Colonic mucosa (tissue), 4 donors: ENCODE data around the gene TCERG1L. TPM values are rescaled to one million over a fixed set of nuclear protein-coding genes. Genes with fewer than 3 reads are reported as not detected.
"Not testable (repeated sequence)": the region's sequence is repeated elsewhere in the genome, so short reads cannot be mapped to it uniquely, and the experiment has no call there.

ENCODE experiments used
- DNase-seq: peaks from one replicate; pipeline ENCODE4 v3.0.0-alpha.2; 2020
- H3K27ac ChIP-seq: fragments of 200-600 bp; one replicate; pipeline ENCODE4 v1.8.0; 2021
- H3K27me3 ChIP-seq: fragments of 200-600 bp; one replicate; pipeline ENCODE4 v1.8.0; 2021
- H3K36me3 ChIP-seq: fragments of 200-600 bp; one replicate; pipeline ENCODE4 v1.8.0; 2021
- H3K4me1 ChIP-seq: fragments of 200-600 bp; one replicate; pipeline ENCODE4 v1.8.0; 2021; ENCODE audit warnings: mild to moderate bottlenecking
- H3K4me3 ChIP-seq: fragments of 200-600 bp; one replicate; pipeline ENCODE4 v1.8.0; 2021
- H3K9ac ChIP-seq, 2 donors: one replicate each; pipeline ENCODE4 v1.7.0; 2013; ENCODE audit warnings: control low read depth in 2 of 2, low read depth in 2 of 2, low read length in 2 of 2
- H3K9me3 ChIP-seq: fragments of 200-600 bp; one replicate; pipeline ENCODE4 v1.8.0; 2021
- intact Hi-C: fragments of 100-400 bp; cut with DNase I; formaldehyde crosslinking; loops from one replicate; pipeline ENCODE4 v1.14.1; 2022
- total RNA-seq, 2 donors: library from RNA; stranded (reverse); fragmentation: NEBNext Ultra II Directional in 1 of 2; extraction: Animal tissue kit (Norgen Biotek cat#: 25700) in 1 of 2; gene quantifications; one replicate each; pipeline ENCODE4 v1.2.1, GENCODE V29; 2021
- TF ChIP-seq, protein P1 (sequence below): fragments of 200-600 bp; IDR thresholded peaks from one replicate; pipeline ENCODE4 v1.8.0; 2022; ENCODE audit warnings: antibody characterized with exemption, mild to moderate bottlenecking
- donor health status: healthy.
- donor health status: DM: no; HTN: no; CAD: no.
- donor health status: DM: no; HTN: no; CAD: no.

The TCERG1L gene
- total RNA-seq, 2 donors from 2014 or later: not detected

- no peaks in the 10 kb centered on the region for H3K27me3 ChIP-seq
- no peak overlapping the region for H3K9ac ChIP-seq
- TF ChIP-seq, protein P1, sequence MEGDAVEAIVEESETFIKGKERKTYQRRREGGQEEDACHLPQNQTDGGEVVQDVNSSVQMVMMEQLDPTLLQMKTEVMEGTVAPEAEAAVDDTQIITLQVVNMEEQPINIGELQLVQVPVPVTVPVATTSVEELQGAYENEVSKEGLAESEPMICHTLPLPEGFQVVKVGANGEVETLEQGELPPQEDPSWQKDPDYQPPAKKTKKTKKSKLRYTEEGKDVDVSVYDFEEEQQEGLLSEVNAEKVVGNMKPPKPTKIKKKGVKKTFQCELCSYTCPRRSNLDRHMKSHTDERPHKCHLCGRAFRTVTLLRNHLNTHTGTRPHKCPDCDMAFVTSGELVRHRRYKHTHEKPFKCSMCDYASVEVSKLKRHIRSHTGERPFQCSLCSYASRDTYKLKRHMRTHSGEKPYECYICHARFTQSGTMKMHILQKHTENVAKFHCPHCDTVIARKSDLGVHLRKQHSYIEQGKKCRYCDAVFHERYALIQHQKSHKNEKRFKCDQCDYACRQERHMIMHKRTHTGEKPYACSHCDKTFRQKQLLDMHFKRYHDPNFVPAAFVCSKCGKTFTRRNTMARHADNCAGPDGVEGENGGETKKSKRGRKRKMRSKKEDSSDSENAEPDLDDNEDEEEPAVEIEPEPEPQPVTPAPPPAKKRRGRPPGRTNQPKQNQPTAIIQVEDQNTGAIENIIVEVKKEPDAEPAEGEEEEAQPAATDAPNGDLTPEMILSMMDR: no peak
- no peak overlapping the region for H3K4me3 ChIP-seq
- no peak overlapping the region for H3K27ac ChIP-seq
- intact Hi-C loops: no loop called here
- H3K36me3 ChIP-seq: no peaks in the 10 kb centered on the region
- no peak for DNase-seq
- H3K9me3 ChIP-seq: no peaks in the 10 kb centered on the region
- H3K4me1 ChIP-seq: no peaks in the 10 kb centered on the region
Observed at GRCh38 chr10:131176907-131177306, 134.6 kb downstream of the TCERG1L start.

DNA sequence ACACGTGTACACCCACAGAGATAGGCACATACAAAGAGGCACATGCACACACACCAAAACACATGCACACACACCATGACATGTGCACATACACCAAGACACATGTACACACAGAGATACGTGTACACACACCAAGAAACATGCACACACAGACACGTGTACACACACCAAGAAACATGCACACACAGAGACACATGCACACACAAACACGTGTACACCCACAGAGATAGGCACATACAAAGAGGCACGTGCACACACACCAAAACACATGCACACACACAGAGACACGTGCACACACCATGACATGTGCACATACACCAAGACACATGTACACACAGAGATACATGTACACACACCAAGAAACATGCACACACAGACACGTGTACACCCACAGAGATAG, 135.2 kb downstream of the TCERG1L start:
- intact Hi-C loops, H3K27ac ChIP-seq, H3K4me3 ChIP-seq, H3K9me3 ChIP-seq, DNase-seq, H3K4me1 ChIP-seq, H3K27me3 ChIP-seq, H3K36me3 ChIP-seq, H3K9ac ChIP-seq: not testable (repeated sequence)

DNA sequence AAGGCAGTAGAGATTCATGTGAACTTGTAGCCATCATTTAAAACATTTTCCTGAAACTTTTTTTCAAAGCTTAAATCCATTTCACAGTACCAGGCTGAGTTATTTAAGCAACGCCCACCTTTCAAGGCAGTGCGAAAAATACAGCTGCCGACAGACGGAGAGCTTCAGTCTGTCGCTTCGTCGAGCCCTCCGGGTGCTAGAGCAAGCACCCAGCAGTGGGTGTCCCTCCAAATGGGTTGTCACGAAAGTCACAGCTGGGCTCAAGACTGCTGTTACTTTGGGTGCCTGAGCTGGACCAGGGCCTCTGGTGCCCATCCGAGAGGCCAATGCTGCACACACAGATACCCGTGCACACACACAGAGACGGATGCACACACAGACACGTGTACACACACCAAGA, 135.6 kb downstream of the TCERG1L start:
- H3K4me3 ChIP-seq: no peak overlapping the region
- intact Hi-C loops: no loop called here
- no peak overlapping the region for H3K27ac ChIP-seq
- H3K9ac ChIP-seq: no peak overlapping the region
- no peak for DNase-seq
- no peaks in the 10 kb centered on the region for H3K9me3 ChIP-seq
- H3K36me3 ChIP-seq: no peaks in the 10 kb centered on the region
- TF ChIP-seq, protein P1: no peak
- H3K27me3 ChIP-seq: no peaks in the 10 kb centered on the region
- H3K4me1 ChIP-seq: no peaks in the 10 kb centered on the region

DNA sequence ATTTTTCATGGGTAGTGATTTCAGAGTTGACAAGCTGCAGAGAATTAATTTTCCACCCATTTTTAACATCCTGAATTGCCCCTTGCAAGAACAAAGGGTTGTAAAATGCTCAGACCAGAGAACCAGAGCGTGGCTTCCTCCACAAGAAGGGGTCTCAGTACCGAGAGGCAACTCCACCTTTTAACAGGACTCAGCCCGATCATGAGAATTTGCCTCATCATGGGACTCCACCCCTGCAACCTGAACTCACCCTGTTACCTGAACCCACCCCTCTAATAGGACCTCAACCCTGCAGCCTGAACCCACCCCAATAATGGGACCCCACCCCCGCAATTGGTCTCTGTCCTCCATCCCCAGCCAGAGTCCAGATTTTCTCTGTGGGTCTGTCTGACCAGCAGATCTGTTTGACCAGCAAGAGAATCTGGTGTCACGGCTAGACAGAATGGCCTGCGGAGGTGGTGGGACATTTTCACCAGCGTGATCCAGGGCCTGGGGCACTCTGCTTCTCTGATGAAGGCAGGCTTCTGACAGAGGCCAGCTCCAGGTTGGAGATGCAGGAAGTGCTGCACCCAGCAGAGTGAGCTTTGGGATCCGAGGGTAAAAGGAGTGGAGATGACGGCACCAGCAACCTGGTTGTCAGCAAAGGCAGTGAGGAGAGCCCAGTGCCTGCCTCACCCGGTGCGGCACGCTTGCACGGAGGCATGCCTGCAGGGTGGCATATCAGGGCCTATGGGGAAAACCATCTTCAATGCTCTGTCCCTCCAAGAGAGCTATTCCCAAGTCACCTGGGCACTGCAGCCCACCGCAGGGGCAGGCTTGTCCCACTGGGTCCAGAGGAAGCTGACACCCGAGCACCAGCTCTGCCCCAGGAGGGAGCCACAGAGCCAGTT, 136.6 kb downstream of the TCERG1L start:
- TF ChIP-seq, protein P1: no peak
- Histone ChIP-seq H3K9ac (no peak overlapping the region), H3K36me3 (no peaks in the 10 kb centered on the region), H3K4me1 (no peaks in the 10 kb centered on the region), H3K9me3 (no peaks in the 10 kb centered on the region), H3K4me3 (no peak overlapping the region), H3K27ac (no peak overlapping the region), H3K27me3 (no peaks in the 10 kb centered on the region)
- intact Hi-C loops: no loop called here
- no peak for DNase-seq

DNA sequence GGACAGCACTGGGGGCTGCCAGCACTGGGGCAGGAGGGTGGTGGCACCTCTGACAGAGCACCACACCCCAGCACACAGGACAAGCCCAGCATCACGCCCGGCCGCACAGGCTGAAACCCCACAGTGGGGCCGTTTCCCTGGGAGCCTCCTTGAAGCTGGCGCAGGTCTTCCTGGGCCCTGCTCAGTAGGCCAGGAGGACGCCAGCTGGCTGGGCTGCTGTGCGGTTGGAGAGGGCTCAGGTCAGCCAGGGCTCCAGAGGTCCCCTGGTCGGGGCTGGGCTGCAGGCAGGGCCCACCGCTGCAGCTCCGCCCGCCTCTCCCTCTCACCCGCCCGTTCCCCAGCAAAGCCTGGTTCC, 137.3 kb downstream of the TCERG1L start:
- Histone ChIP-seq H3K27me3 (no peaks in the 10 kb centered on the region), H3K9ac (no peak overlapping the region), H3K27ac (no peak overlapping the region), H3K4me3 (no peak overlapping the region), H3K36me3 (no peaks in the 10 kb centered on the region), H3K4me1 (no peaks in the 10 kb centered on the region), H3K9me3 (no peaks in the 10 kb centered on the region)
- TF ChIP-seq, protein P1: no peak
- intact Hi-C loops: no loop called here
- DNase-seq: no peak

DNA sequence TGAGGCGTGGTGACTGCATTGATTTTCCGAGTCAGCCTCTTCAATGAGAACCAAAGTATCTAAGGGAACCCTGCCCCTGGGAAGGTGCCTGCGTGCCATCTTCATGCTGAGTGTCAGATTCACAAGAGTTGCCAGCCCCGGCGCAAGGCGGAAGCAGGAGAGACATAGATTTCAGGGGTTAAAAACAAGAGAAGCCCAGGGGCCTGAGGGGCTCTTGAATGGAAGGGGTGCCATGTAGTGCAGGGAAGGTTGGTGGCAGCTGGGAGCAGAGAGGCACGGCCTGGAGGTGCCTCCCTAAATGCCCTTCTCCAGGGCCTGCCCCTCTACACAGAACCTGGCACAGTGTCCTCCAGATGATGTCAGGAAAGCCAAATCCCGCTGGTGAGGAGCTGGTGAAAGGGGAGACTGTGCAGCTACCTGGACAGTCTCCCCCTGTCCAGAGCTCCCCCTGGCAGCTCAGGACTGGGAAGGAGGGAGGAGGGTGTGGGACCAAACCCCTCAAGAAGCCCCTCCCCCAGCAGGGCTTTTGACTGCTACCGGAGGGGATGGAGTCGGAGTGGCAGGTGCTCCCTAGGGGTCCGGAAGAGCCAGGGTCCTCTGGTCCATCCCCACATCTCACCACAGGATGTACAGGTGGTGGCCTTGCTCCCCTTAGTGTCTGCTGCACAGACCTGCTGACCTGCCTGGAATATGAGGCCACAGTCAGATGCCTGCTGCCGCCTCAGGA, 137.9 kb downstream of the TCERG1L start:
- Histone ChIP-seq H3K36me3 (no peaks in the 10 kb centered on the region), H3K4me3 (no peak overlapping the region), H3K27me3 (no peaks in the 10 kb centered on the region), H3K27ac (no peak overlapping the region), H3K9ac (no peak overlapping the region), H3K4me1 (no peaks in the 10 kb centered on the region), H3K9me3 (no peaks in the 10 kb centered on the region)
- intact Hi-C loops: no loop called here
- no peak for DNase-seq
- TF ChIP-seq, protein P1: no peak
